Activated T-cell treated with anti-CD3 and anti-CD28 coated beads, Interleukin-2, amount 50 U/mL, for 24 hours (primary cell): ENCODE measurements around the gene MARK3.
"Not testable (repeated sequence)": the region's sequence is repeated elsewhere in the genome, so short reads cannot be mapped to it uniquely, and the experiment has no call there.

Source experiments
- DNase-seq: peaks from one replicate; pipeline ENCODE4 v3.0.0-alpha.2; 2020
- H3K27ac Mint-ChIP-seq: 2 replicates; pipeline ENCODE4 v1.8.0; 2020; ENCODE audit warnings: mild to moderate bottlenecking, mixed read lengths
- H3K27me3 Mint-ChIP-seq: 2 replicates; pipeline ENCODE4 v1.8.0; 2020; ENCODE audit warnings: mixed read lengths
- H3K36me3 Mint-ChIP-seq: 2 replicates; pipeline ENCODE4 v1.8.0; 2020; ENCODE audit warnings: low read depth, mixed read lengths
- H3K4me1 Mint-ChIP-seq: 2 replicates; pipeline ENCODE4 v1.8.0; 2020; ENCODE audit warnings: low read depth, mixed read lengths
- H3K4me3 Mint-ChIP-seq: 2 replicates; pipeline ENCODE4 v1.8.0; 2020; ENCODE audit warnings: mild to moderate bottlenecking, moderate library complexity, mixed read lengths
- H3K9me3 Mint-ChIP-seq: 2 replicates; pipeline ENCODE4 v1.8.0; 2020; ENCODE audit warnings: mixed read lengths

MARK3 gene

DNA sequence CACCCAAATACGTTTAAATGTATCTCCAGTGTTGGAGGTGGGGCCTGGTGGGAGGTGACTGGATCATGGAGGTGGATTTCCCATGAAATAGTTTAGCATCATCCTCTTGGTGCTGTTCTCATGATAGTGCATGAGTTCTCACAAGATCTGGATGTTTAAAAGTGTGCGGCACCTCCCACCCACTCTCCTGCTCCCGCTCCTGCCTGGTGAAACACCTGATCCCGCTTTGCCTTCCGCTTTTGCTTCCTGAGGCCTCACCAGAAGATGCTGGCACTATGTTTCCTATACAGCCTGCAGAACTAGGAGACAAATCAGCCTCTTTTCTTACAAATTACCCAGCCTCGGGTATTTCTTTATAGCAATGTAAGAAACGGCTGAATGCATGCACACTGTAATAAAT lies 31.1 kb upstream of the MARK3 start:
- no peak overlapping the region for H3K27ac Mint-ChIP-seq
- H3K36me3 Mint-ChIP-seq = no peaks in the 10 kb centered on the region
- no peak for DNase-seq
- no peaks in the 10 kb centered on the region for H3K4me1 Mint-ChIP-seq
- H3K9me3 Mint-ChIP-seq = no peaks in the 10 kb centered on the region
- no peak overlapping the region for H3K4me3 Mint-ChIP-seq
- H3K27me3 Mint-ChIP-seq = peaks cover 5% of the 10 kb centered on the region

DNA sequence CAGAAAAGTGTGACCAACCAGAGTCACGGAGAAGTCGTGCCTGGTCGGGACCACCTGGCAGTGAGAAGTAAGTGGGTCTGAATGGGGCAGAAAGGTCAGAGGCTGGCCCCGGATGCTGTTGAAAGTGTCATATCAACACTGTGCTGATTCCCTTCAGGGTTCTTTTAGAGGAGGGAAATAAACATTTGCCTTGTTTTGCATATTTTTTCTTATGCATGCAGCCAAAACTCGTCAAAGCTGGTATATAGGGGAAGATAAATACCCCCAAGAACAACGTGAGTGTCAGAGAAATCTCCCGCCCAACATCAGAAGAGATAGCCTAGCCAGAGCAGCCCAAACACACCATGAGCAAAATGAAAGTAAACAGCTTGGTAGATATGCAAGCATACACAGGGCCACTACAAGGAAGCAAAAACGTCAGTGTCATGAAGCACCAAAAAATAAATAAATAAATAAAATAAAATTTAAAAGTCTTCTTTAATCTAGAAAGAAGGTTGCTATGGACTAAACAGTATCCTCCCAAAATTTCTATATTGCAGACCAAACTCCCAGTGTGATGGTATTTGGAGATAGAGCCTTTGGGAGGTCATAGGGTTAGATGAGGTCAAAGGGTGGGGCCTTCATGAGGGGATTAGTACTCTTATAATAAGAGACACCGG lies 29.1 kb upstream of the MARK3 start:
- no peak for DNase-seq
- Mint-ChIP-seq H3K4me3 (no peak overlapping the region), H3K27ac (no peak overlapping the region), H3K4me1 (no peaks in the 10 kb centered on the region), H3K9me3 (no peaks in the 10 kb centered on the region), H3K27me3 (peaks cover 5% of the 10 kb centered on the region), H3K36me3 (no peaks in the 10 kb centered on the region)

DNA sequence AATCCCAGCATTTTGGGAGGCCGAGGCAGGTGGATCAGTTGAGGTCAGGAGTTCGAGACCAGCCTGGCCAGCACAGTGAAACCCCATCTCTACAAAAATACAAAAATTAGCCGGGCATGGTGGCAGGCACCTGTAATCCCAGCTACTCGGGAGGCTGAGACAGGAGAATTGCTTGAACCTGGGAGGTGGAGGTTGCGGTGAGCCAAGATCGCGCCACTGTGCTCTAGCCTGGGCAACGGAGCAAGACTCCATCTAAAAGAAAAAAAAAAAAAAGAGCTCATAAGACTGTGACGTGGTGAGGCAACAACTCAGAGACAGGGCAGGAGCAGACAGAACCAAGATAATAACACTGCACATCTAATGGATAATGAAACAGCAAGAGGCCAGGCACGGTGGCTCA lies 27.7 kb upstream of the MARK3 start:
- H3K9me3 Mint-ChIP-seq, H3K27me3 Mint-ChIP-seq, H3K36me3 Mint-ChIP-seq, H3K4me3 Mint-ChIP-seq, DNase-seq, H3K27ac Mint-ChIP-seq, H3K4me1 Mint-ChIP-seq: not testable (repeated sequence)

DNA sequence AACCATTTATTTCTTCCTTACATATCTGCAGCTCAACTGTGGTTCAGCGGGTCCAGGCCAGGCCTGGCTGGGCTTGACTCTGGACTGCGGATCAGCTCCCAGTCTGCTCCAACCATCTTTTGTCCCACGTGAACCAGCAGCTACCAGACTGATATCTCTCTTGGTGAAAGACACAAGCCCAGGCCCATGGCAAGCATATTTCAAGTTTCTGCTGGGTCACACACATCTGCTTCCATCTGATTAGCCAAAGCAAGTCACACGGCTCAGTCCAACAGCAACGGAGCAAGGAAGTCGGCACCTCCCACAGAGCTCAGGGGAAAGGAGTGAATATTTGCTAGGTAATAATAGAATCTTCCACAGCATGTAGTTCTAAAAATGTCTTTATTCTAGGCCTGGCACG lies 24.7 kb upstream of the MARK3 start:
- H3K9me3 Mint-ChIP-seq = peaks cover 17% of the 10 kb centered on the region
- H3K36me3 Mint-ChIP-seq = peaks cover 9% of the 10 kb centered on the region
- no peak for DNase-seq
- peaks cover 4% of the 10 kb centered on the region for H3K4me1 Mint-ChIP-seq
- H3K27ac Mint-ChIP-seq = no peak overlapping the region
- H3K4me3 Mint-ChIP-seq = no peak overlapping the region
- no peaks in the 10 kb centered on the region for H3K27me3 Mint-ChIP-seq

DNA sequence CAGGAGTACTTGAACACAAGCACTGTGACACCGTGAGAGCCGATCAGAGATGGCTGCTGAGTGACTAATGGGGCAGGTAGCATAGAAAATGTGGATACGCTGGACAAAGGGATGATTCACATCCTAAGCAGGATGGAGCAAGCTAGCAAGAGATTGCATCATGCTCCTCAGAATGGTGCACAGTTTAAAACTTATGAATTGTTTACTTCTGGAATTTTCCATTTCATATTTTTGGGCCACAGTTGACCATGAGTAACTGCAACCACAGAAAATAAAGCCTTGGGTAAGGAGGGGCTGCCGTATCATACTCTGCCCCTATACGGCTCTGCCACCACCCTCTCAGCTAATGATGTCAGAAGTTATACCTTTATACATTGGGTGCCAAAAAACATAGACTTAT lies 23.3 kb upstream of the MARK3 start:
- H3K4me1 Mint-ChIP-seq = peaks cover 4% of the 10 kb centered on the region
- H3K27me3 Mint-ChIP-seq = no peaks in the 10 kb centered on the region
- DNase-seq = no peak
- H3K4me3 Mint-ChIP-seq = no peak overlapping the region
- peaks cover 9% of the 10 kb centered on the region for H3K36me3 Mint-ChIP-seq
- H3K27ac Mint-ChIP-seq = no peak overlapping the region
- H3K9me3 Mint-ChIP-seq = peaks cover 17% of the 10 kb centered on the region

DNA sequence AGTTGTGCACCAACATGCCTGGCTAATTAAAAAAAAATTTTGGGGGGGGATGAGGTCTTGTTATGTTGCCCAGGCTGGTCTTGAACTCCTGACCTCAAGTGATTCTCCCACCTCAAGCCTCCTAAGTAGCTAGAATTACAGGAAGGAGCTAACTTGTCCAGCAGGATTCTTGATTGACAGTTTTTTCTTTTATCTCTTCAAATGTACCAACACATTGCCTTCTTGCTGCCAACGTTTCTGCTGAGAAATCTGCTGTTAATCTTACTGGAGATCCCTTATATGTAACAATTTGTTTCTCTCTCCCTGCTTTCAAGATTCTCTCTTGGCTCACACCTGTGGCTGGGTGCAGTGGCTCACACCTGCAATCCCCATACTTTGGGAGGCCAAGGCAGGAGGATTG lies 22.4 kb upstream of the MARK3 start:
- Mint-ChIP-seq H3K4me3 (no peak overlapping the region), H3K27ac (no peak overlapping the region), H3K9me3 (peaks cover 17% of the 10 kb centered on the region), H3K4me1 (peaks cover 4% of the 10 kb centered on the region), H3K36me3 (peaks cover 9% of the 10 kb centered on the region), H3K27me3 (no peaks in the 10 kb centered on the region)
- DNase-seq = no peak

DNA sequence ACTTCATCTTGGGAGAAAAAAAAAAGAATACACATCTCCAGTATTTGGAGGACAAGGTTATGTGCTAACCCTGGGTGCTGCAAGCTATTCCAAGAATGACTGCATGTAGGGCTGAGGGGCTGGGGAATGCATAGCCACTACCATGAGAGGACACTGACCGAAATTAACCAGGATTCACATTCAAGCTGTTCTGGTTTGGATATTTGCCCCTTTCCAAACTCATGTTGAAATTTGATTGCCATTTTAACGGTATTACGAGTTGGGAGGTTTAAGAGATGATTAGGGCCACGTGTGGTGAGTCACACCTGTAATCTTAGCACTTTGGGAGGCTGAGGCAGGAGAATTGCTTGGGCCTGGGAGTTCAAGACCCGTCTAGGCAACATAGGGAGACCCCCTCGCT lies 18.5 kb upstream of the MARK3 start:
- H3K4me3 Mint-ChIP-seq = no peak overlapping the region
- peaks cover 2% of the 10 kb centered on the region for H3K4me1 Mint-ChIP-seq
- no peaks in the 10 kb centered on the region for H3K27me3 Mint-ChIP-seq
- peaks cover 15% of the 10 kb centered on the region for H3K9me3 Mint-ChIP-seq
- no peak for DNase-seq
- H3K27ac Mint-ChIP-seq = no peak overlapping the region
- H3K36me3 Mint-ChIP-seq = peaks cover 9% of the 10 kb centered on the region

DNA sequence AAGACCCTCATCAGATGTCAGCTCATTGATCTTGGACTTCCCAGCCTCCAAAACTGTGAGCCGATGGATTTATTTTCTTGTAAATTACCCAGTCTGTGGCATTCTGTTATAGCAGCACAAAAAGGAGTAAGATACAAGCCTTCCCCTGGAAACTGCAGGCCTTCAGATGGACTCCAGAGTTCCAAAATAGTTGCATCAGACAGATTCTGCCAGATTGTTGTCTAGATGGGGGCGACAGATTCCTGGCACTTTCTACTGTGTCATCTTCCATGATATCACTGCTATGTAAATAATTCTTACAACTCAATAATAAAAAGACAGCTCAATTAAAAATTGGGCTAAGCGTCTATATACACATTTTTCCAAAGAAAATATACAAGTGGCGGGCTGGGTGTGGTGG lies 17.2 kb upstream of the MARK3 start:
- Mint-ChIP-seq H3K9me3 (peaks cover 6% of the 10 kb centered on the region), H3K4me3 (no peak overlapping the region), H3K4me1 (peaks cover 6% of the 10 kb centered on the region), H3K27ac (no peak overlapping the region), H3K27me3 (no peaks in the 10 kb centered on the region), H3K36me3 (peaks cover 5% of the 10 kb centered on the region)
- DNase-seq = no peak

DNA sequence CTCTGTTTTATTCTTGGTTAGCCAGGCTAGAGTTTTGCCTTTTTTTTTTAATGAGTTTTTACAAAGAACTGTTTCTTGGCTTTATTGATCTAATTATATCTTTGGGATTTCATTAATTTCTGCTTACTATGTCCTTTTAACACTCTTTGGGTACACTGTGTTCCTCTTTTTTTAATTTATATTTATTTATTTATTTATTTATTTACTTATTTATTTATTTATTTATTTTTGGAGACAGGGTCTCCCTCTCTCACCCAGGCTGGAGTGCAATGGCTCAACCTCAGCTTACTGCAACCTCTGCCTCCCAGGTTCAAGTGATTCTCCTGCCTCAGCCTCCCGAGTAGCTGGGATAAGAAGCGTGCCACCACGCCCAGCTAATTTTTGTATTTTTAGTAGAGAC lies 15.1 kb upstream of the MARK3 start:
- Mint-ChIP-seq H3K36me3 (no peaks in the 10 kb centered on the region), H3K27me3 (peaks cover 2% of the 10 kb centered on the region), H3K4me1 (peaks cover 6% of the 10 kb centered on the region), H3K9me3 (no peaks in the 10 kb centered on the region), H3K27ac (no peak overlapping the region), H3K4me3 (no peak overlapping the region)
- DNase-seq = no peak

DNA sequence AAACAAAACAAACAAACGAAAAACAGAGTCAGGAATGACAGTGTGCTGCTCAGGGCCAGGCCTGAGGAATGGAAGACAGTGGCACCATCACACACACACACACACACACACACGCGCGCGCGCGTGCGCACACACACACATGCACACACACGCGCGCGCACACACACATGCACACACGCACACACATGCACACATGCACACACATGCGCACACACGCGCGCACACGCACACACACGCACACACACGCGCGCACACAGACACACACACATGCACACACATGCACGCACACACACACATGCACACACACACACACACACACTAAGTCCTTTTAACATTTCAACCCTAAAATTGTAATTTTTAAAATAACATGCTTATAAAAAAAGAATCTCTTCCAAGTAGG lies 13.2 kb upstream of the MARK3 start:
- Mint-ChIP-seq H3K27ac (no peak overlapping the region), H3K27me3 (peaks cover 2% of the 10 kb centered on the region), H3K4me3 (no peak overlapping the region), H3K9me3 (no peaks in the 10 kb centered on the region), H3K4me1 (peaks cover 6% of the 10 kb centered on the region), H3K36me3 (no peaks in the 10 kb centered on the region)
- no peak for DNase-seq

DNA sequence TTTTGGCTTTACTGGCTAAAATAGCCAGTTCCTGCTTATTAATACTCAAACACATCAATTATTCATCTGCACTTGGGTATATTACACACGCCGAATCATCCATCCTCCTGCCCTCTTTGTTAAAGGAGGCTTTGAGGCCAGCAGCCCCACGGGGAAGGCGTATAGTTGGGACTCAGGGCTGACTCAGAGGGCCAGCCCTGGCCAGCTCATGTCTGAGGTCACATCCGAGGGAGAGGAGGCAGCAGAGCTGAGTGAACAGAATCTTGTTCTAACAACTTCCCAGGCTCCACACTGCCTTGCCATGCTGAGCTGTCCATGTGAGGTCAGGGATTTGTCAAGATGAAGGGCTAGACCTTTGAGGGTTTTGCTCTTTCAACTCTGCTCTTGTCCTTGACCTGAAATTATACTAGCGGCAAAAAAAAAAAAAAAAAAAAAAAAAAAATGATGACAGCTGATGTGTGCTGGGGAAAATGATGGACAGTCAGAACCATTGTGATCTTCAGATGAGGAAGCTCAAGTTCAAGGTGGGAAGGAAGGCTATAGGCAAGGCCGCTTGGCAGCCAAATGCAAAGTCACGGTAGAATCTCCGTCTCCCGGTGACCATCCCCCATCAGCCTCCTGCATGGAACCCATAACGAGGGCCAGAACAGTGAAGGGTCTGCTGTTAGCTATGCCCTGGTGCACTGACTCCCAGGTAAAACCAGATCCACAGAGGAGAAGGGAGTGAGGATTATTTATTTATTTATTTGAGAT lies 12.5 kb upstream of the MARK3 start:
- no peak overlapping the region for H3K4me3 Mint-ChIP-seq
- H3K27me3 Mint-ChIP-seq = peaks cover 2% of the 10 kb centered on the region
- no peaks in the 10 kb centered on the region for H3K36me3 Mint-ChIP-seq
- H3K9me3 Mint-ChIP-seq = no peaks in the 10 kb centered on the region
- H3K27ac Mint-ChIP-seq = no peak overlapping the region
- peaks cover 6% of the 10 kb centered on the region for H3K4me1 Mint-ChIP-seq
- DNase-seq = no peak

DNA sequence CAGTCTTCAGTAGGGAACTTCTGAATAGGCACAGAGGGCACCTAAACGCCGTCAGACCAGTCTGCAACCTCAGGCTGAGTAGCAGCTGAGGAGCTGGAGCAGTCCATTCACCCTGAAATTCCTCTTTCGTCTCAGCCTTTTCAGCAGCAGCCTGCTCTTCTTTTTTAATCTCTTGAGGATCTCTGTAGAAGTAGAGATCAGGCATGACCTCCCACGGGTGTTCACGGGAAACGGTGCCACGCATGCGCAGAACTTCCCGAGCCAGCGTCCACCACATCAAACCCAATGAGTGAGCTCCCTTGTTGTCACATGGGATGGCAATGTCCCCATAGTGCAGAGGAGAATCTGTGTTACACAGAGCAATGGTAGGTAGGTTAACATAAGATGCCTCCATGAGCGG lies 11.1 kb upstream of the MARK3 start:
- no peak for DNase-seq
- H3K4me3 Mint-ChIP-seq = no peak overlapping the region
- no peaks in the 10 kb centered on the region for H3K36me3 Mint-ChIP-seq
- no peak overlapping the region for H3K27ac Mint-ChIP-seq
- H3K27me3 Mint-ChIP-seq = peaks cover 2% of the 10 kb centered on the region
- no peaks in the 10 kb centered on the region for H3K9me3 Mint-ChIP-seq
- peaks cover 6% of the 10 kb centered on the region for H3K4me1 Mint-ChIP-seq

DNA sequence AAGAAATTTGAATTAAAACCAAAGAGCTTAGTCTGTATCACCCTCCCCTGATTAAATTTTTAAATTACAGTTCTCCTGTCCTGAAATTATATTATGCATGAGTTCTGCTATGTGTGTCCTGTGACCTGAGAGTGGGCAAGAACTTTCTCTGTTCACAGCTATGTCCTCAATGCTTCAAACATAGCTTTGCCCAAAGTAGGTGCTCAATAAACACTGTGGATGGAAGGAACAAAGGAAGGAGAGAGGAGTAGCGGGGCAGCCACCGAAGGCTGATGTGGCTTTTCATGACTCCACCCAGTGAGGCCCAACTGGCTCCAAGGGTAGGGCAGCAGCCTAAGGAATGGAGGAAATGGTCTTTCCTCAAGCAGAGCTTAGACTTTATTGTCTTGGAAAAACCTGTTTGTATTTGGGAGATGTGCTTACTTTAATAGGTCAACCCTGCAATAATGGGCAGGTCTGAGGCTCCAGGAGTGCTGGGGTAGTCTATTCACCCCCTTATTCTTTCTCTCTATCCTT lies 7.6 kb upstream of the MARK3 start:
- no peaks in the 10 kb centered on the region for H3K9me3 Mint-ChIP-seq

DNA sequence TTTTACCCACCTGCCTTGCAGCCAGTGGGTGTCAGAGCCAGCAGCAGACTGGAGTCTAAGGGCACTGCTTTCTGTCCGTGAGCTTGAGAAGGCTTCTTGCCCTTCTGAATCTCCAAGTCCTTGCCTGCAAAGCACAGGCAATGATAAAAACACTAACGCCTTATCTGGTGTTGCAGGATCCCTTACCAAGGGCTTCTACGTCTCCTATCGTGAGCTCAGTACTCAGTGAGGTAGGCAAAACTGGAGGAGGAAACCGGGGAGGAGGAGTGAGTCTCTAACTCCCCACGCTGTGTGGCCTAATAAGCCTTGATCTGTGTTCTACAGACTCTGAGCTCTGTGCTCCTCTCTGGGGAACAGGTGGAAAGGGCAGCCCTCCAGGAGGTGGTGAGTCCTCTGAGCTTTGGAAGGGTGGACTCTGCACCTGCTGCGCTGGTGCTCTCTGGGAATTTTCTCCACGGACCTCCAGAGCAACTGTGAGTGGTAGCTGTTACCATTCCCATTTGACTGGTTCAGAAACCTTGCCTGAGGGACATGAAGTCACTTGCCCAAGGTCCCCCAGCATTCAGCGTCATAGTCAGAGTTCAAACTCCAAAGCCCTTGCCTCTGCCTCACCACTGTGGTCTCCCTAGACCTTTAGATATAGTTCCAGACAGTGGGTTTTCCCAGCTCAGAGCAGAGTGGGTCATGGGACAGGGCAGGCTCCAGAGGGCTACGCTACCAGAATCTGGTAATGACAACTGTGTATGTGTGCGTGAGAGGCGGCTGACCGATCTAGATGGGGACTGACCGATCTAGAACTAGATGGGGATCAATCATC lies 7.0 kb upstream of the MARK3 start:
- Mint-ChIP-seq H3K4me3 (no peak overlapping the region), H3K27ac (no peak overlapping the region), H3K9me3 (no peaks in the 10 kb centered on the region), H3K27me3 (peaks cover 2% of the 10 kb centered on the region), H3K4me1 (peaks cover 9% of the 10 kb centered on the region), H3K36me3 (no peaks in the 10 kb centered on the region)
- no peak for DNase-seq

More for the DNA sequence above, 7.6 kb upstream of the MARK3 start:
- Mint-ChIP-seq H3K36me3 (no peaks in the 10 kb centered on the region), H3K27me3 (peaks cover 2% of the 10 kb centered on the region), H3K4me1 (peaks cover 8% of the 10 kb centered on the region), H3K4me3 (no peak overlapping the region), H3K27ac (no peak overlapping the region)
- DNase-seq = no peak
